HEK293T (cell line): ENCODE results near the gene GRM4.

ENCODE experiments used
- FOXK2 ChIP-seq: fragments of 450-650 bp; IDR thresholded peaks from 2 replicates; pipeline ENCODE4 v1.6.1; 2016; ENCODE audit warnings: mild to moderate bottlenecking
- SP1 ChIP-seq: fragments of 450-650 bp; IDR thresholded peaks from 2 replicates; pipeline ENCODE4 v1.6.1; 2017

GRCh38 chr6:34106900-34107299, 39.0 kb downstream of the GRM4 start:
- TF ChIP-seq SP1 = no peak
- no peak for TF ChIP-seq FOXK2
